Jurkat, Clone E6-1 (cell line): Measurements from ENCODE around the gene TEX48.

Experiments
- DNase-seq: peaks from one replicate; pipeline ENCODE4 v3.0.0-alpha.2; 2011; ENCODE audit warnings: low read depth, low spot score
- H3K4me3 ChIP-seq: 2 replicates; pipeline ENCODE4 v1.5.1; 2011; ENCODE audit warnings: mild to moderate bottlenecking, low read length, control low read depth, moderate library complexity

TEX48 gene

GRCh38 chr9:114695948-114696347 lies 14.0 kb upstream of the TEX48 start:
- DNase-seq, result no peak
- H3K4me3 ChIP-seq, result no peak overlapping the region

DNA sequence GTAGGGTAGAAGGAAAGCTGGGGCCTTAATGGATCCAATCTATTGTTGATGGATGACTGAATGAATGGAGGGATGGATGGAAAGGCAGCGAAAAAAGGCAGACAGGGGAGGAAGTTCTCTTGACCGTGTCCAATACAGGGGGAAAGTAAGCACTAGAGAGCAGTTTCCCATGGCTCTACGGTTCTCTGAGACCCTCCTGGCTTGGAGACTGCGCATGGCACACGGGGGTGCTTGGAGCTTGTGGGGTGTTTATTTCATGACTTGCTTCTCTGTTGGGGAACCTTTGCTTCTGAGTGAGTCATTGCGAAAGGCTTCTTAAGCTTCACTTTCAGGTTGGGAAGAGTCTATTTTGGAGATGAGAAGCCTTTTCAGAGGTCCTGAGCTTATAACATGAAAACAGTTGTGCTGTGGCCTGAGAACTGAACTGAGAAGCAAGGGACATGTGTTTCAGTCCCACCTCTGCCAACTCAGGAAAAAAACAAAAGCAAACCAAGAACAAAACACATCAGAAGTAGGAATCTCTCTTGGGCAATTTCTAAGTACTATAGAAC lies 12.8 kb upstream of the TEX48 start:
- no peak for DNase-seq
- H3K4me3 ChIP-seq, result no peak overlapping the region

DNA sequence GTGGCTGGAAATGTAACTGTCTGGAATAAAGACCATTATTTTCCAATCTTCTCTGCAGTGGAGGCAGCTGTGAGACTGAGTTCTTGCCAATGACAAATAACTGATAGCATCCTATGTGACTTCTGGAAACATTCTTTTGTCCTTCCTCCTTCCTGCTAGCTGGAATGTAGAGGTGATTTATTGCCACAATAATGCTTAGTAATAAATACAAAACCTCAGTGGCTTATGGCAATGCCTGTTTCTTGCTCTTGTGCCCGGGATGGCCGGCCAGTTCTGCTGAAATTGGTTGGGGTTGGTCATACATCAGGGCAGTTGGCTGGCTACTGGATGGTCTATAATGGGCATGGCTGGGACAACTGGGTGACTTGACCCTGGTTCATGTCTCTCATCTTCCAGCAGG lies 12.2 kb upstream of the TEX48 start:
- no peak for DNase-seq
- no peak overlapping the region for H3K4me3 ChIP-seq

GRCh38 chr9:114693248-114693855 lies 11.4 kb upstream of the TEX48 start:
- no peak for DNase-seq
- no peak overlapping the region for H3K4me3 ChIP-seq

GRCh38 chr9:114691956-114692295 lies 9.9 kb upstream of the TEX48 start:
- H3K4me3 ChIP-seq, result no peak overlapping the region
- DNase-seq, result no peak

DNA sequence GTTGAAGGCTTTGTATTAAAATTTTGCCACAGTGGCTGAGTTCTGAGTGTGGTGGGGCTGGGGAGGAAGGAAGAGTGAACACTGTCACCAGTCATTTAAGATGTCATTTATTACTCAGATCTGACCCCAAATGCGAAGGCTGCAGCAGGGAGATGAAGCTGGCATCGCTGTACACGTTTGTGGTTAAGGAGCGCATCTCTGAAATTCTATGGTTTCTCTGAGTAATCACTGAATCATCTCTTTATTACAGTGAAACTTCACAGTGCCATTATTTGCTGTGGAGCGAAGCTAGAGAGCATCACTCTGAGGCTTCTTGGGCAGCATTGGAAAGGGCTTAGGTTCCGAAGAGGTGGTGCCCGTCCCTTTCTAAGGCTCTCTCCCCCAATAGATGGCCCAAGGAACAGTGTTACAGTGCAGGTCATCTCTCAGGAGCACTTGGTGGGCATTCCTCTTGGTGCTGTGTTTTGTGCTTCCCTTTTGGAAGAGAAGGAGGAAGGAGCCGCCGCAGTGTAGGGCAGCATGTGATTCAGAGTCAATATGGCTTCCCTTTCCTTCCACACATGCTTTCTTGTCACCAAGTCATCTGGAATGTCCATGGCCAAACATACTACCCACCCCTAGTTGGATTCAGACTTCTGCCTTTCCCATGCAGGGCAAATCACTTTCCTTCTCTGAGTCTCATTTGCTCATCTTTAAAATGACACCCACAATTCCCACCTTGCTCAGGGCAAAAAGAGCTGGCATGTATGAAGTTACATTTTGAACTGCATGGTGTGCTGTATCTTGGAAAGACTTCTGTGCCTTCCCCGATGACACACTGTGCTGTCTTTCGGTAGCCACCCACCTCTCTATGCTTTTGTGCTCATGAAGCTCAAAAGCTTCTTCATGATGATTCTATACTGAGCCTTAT lies 9.3 kb upstream of the TEX48 start:
- DNase-seq, result no peak
- H3K4me3 ChIP-seq, result no peak overlapping the region

GRCh38 chr9:114690308-114690707 lies 8.3 kb upstream of the TEX48 start:
- DNase-seq, result no peak
- no peak overlapping the region for H3K4me3 ChIP-seq

GRCh38 chr9:114689813-114690212 lies 7.8 kb upstream of the TEX48 start:
- H3K4me3 ChIP-seq, result no peak overlapping the region
- no peak for DNase-seq

- DNase-seq, result no peak
Measured at GRCh38 chr9:114688909-114689610, 7.1 kb upstream of the TEX48 start.

GRCh38 chr9:114688379-114688778 lies 6.4 kb upstream of the TEX48 start:
- H3K4me3 ChIP-seq, result no peak overlapping the region
- no peak for DNase-seq

More at GRCh38 chr9:114688909-114689610, 7.1 kb upstream of the TEX48 start:
- no peak overlapping the region for H3K4me3 ChIP-seq

DNA sequence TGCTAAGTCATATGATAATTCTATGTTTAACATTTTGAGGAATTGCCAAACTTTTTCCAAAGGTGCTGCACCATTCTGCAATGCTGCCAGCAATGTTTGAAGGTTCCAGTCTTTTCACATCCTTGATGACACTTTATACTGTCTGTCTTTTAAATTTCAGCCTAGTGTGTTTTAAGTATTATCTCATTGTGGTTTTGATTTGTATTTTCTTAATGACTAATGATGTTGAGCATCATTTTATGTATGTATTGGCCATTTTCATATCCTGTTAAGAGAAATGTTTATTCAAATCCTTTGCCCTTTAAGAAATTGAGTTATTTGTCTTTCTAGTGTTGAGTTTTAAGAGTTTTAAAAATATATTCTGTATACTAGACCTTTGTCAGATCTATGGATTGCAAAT lies 5.0 kb upstream of the TEX48 start:
- no peak overlapping the region for H3K4me3 ChIP-seq
- DNase-seq, result no peak

- DNase-seq, result no peak
- H3K4me3 ChIP-seq, result no peak overlapping the region
Measured at GRCh38 chr9:114685951-114686350, 4.0 kb upstream of the TEX48 start.

GRCh38 chr9:114684036-114684435 lies 2.0 kb upstream of the TEX48 start:
- H3K4me3 ChIP-seq, result no peak overlapping the region
- no peak for DNase-seq

DNA sequence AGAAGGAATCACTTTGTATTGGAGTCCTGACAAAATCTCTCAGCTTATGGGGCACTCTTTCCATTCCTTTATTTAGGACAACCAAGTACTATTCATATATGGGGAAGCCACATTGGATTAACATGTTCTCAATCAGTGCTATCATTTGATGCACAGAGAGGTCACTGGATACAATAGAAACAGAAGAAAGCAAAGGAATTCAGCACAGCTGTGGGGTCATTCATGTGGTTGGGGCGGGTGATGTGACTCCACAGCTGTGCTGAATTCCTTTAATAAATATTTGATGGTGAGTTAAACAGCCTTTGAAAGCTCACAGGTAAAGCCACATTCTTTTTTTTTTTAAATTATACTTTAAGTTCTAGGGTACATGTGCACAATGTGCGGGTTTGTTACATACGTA lies 854 bp upstream of the TEX48 start:
- no peak for DNase-seq
- no peak overlapping the region for H3K4me3 ChIP-seq

DNA sequence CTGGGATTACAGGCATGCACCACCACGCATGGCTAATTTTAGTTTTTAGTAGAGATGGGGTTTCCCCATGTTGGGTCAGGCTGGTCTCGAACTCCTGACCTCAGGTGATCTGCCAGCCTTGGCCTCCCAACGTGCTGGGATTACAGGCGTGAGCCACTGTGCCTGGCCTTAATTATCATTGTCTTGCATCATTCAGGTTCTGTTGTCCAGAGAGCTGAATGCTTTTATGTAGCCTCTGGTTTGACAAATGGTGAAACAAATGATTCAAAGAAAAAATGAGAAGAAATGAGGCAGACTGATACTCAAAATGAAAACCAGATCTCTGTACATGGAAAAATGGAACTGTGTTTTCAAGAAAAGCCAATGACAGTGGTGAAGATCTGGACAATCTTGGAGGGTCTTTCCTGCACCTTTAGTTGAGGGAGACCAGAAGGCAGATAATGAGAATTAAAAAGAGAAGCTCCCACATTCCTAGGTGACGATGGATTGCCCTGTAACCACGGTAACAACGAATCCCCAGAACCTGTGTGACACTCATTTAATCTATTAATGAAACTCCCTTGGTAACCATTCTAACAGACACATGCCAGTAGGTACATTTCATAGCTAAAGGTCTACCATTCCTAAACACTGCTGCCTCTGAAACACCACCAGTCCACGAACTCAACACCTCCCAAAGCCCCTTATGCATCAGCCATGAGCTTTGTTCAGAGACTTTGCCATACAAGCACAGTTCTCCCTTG lies 1.6 kb downstream of the TEX48 start:
- no peak overlapping the region for H3K4me3 ChIP-seq
- no peak for DNase-seq

GRCh38 chr9:114678795-114679194 lies 3.2 kb downstream of the TEX48 start:
- H3K4me3 ChIP-seq, result no peak overlapping the region
- DNase-seq, result no peak

DNA sequence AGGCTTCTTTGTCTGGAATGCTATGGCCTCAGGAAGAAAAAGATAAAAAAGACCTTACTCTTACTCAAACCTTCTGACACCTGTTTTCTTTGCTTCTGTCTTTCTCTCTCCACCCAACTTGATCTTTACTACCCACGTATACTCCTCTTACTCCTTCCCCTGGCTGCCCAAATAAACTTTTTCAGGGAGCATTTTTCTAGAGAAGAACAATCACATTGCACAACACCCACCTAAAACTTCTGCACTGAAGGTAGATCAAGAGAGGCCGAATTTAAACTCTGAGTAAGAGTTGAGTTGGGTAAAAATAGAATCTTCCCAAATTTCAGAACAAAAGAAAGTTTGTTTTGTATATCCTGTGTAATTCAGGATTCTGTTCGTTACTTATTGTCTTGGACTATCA lies 3.9 kb downstream of the TEX48 start:
- no peak for DNase-seq
- no peak overlapping the region for H3K4me3 ChIP-seq

- DNase-seq, result peak; percentile 23
- H3K4me3 ChIP-seq, result no peak overlapping the region
Measured at GRCh38 chr9:114677418-114677817, 4.6 kb downstream of the TEX48 start.

DNA sequence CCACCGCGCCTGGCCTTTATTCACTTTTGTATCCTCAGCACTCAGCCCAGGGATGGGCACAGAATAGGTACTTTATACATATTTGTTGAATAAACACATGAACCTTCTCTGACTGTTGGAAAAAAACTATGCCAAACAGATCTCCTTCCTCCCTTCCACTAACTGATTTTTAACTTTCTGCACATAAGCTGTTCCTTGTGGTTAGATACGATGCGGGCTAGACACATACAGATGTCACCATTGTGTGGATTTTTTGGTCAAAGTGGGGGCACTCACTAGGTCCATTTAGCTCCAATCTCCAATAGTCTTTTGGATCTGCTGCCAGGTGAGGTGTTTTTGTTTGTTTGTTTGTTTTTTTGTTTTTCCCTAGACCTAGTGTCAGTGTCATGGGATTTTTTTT lies 5.1 kb downstream of the TEX48 start:
- DNase-seq, result no peak
- H3K4me3 ChIP-seq, result no peak overlapping the region
